ENCODE results near the gene GTPBP4.

The GTPBP4 gene

DNA sequence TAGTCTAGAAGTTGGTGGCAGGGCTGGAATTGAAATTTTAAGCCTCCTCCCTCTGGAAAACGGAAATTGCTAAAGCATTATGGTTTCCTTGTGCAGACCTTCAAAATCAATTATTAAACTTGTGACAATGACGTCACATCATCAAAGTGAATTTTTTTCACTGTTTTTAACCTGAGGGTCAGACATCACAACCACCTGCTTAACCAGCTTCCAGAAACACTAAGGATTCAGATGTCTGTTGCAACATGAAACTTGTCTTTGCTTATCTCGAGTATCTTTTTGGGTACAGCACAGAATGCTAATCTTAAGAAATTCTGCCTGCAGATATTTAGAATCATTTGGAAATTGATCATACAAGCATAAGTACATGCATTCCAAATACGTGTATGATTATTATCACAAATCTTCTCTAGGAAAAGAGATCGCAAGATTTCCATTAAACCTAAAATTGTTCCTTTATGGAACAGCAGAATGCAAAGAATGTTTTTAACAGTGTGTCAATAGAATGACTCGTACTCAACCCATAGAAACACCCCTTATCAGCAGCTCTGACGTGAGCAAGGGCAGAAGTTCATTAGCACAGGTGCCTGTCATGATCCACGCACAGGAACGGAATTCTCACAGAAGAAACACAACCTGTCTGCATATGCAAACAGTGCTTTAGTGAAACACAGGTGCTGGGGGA lies 4.1 kb upstream of the GTPBP4 start:
- ChIA-PET CTCF (no interaction called here), POLR2A (no interaction called here)
- H3K9me3 ChIP-seq (ENCODE audit: control extremely low read depth in 1 of 5, control insufficient read depth in 4 of 5, insufficient read depth in 2 of 5, low read depth in 1 of 5, low read length in 4 of 5): peaks cover 0 to 20% (median 12%) of the 10 kb centered on the region in 5 experiments
- no peaks in the 10 kb centered on the region for H3K27me3 ChIP-seq (replicated peaks in 2 of 5; ENCODE audit: control insufficient read depth in 4 of 5, insufficient read depth in 5 of 5, low read length in 4 of 5)
- peaks cover 0 to 16% (median 14%) of the 10 kb centered on the region in 4 experiments for H3K4me1 ChIP-seq (ENCODE audit: control extremely low read depth in 1 of 4, control insufficient read depth in 4 of 4, insufficient read depth in 4 of 4, low read length in 3 of 4)
- no peak for DNase-seq
- H3K4me3 ChIP-seq (ENCODE audit: control insufficient read depth in 1 of 7, extremely low read depth in 1 of 7, insufficient read depth in 4 of 7, low read depth in 2 of 7, low read length in 6 of 7): no peak overlapping the region
- H3K36me3 ChIP-seq (ENCODE audit: control insufficient read depth in 4 of 4, insufficient read depth in 4 of 4, low read length in 3 of 4): no peaks in the 10 kb centered on the region
- H3K27ac ChIP-seq (ENCODE audit: insufficient read depth in 1 of 2, low read depth in 1 of 2, low read length in 2 of 2, poor library complexity in 1 of 2, severe bottlenecking in 2 of 2): no peak overlapping the region
- 100% methylated on average over 5 of the region's 9 CpGs for WGBS (ENCODE audit: insufficient coverage)

- H3K36me3 ChIP-seq (ENCODE audit: control insufficient read depth in 4 of 4, insufficient read depth in 4 of 4, low read length in 3 of 4): no peaks in the 10 kb centered on the region
- H3K27me3 ChIP-seq (replicated peaks in 2 of 5; ENCODE audit: control insufficient read depth in 4 of 5, insufficient read depth in 5 of 5, low read length in 4 of 5): no peaks in the 10 kb centered on the region
- H3K4me3 ChIP-seq (ENCODE audit: control insufficient read depth in 1 of 7, extremely low read depth in 1 of 7, insufficient read depth in 4 of 7, low read depth in 2 of 7, low read length in 6 of 7): no peak overlapping the region
- POLR2A ChIA-PET: no interaction called here
- DNase-seq: no peak
- H3K4me1 ChIP-seq (ENCODE audit: control extremely low read depth in 1 of 4, control insufficient read depth in 4 of 4, insufficient read depth in 4 of 4, low read length in 3 of 4): peaks cover 3 to 25% (median 24%) of the 10 kb centered on the region in 4 experiments
- H3K27ac ChIP-seq (ENCODE audit: insufficient read depth in 1 of 2, low read depth in 1 of 2, low read length in 2 of 2, poor library complexity in 1 of 2, severe bottlenecking in 2 of 2): no peak overlapping the region
- 100% methylated on average over 2 of the region's 2 CpGs for WGBS (ENCODE audit: insufficient coverage)
- CTCF ChIA-PET: interaction anchor here (0.9 kb wide), 1 partner anchor 8 kb away, joined by 4 read pairs; no protein-coding TSS in a partner anchor
- peaks cover 0 to 9% (median 7%) of the 10 kb centered on the region in 5 experiments for H3K9me3 ChIP-seq (ENCODE audit: control extremely low read depth in 1 of 5, control insufficient read depth in 4 of 5, insufficient read depth in 2 of 5, low read depth in 1 of 5, low read length in 4 of 5)
These were observed 2.9 kb upstream of the GTPBP4 start for GRCh38 chr10:985361-985760.

- Histone ChIP-seq H3K4me1 (ENCODE audit: control extremely low read depth in 1 of 4, control insufficient read depth in 4 of 4, insufficient read depth in 4 of 4, low read length in 3 of 4) (peaks cover 3 to 27% (median 24%) of the 10 kb centered on the region in 4 experiments), H3K9me3 (ENCODE audit: control extremely low read depth in 1 of 5, control insufficient read depth in 4 of 5, insufficient read depth in 2 of 5, low read depth in 1 of 5, low read length in 4 of 5) (no peaks in the 10 kb centered on the region), H3K4me3 (ENCODE audit: control insufficient read depth in 1 of 7, extremely low read depth in 1 of 7, insufficient read depth in 4 of 7, low read depth in 2 of 7, low read length in 6 of 7) (no peak overlapping the region), H3K27ac (ENCODE audit: insufficient read depth in 1 of 2, low read depth in 1 of 2, low read length in 2 of 2, poor library complexity in 1 of 2, severe bottlenecking in 2 of 2) (no peak overlapping the region), H3K36me3 (ENCODE audit: control insufficient read depth in 4 of 4, insufficient read depth in 4 of 4, low read length in 3 of 4) (peaks cover 0 to 6% (median 2%) of the 10 kb centered on the region in 4 experiments), H3K27me3 (replicated peaks in 2 of 5; ENCODE audit: control insufficient read depth in 4 of 5, insufficient read depth in 5 of 5, low read length in 4 of 5) (no peaks in the 10 kb centered on the region)
- DNase-seq: peak in 2 of 3 donors; percentile 29 to 53
- POLR2A ChIA-PET: interaction anchor here (0.8 kb wide), 1 partner anchor 8 kb away, joined by 3 read pairs; no protein-coding TSS in a partner anchor
- 97% methylated on average over 5 of the region's 7 CpGs for WGBS (ENCODE audit: insufficient coverage)
- CTCF ChIA-PET: interaction anchor here (1.2 kb wide), 1 partner anchor 64 kb away, joined by 3 read pairs; no protein-coding TSS in a partner anchor
These were observed 2.0 kb upstream of the GTPBP4 start for GRCh38 chr10:986137-986825.

GRCh38 chr10:986881-987619 lies 1.2 kb upstream of the GTPBP4 start:
- Histone ChIP-seq H3K4me3 (ENCODE audit: control insufficient read depth in 1 of 7, extremely low read depth in 1 of 7, insufficient read depth in 4 of 7, low read depth in 2 of 7, low read length in 6 of 7) (peak overlapping the region; percentile 81 to 98 (median 95)), H3K27me3 (replicated peaks in 2 of 5; ENCODE audit: control insufficient read depth in 4 of 5, insufficient read depth in 5 of 5, low read length in 4 of 5) (no peaks in the 10 kb centered on the region), H3K9me3 (ENCODE audit: control extremely low read depth in 1 of 5, control insufficient read depth in 4 of 5, insufficient read depth in 2 of 5, low read depth in 1 of 5, low read length in 4 of 5) (no peaks in the 10 kb centered on the region), H3K36me3 (ENCODE audit: control insufficient read depth in 4 of 4, insufficient read depth in 4 of 4, low read length in 3 of 4) (peaks cover 0 to 6% (median 2%) of the 10 kb centered on the region in 4 experiments), H3K4me1 (ENCODE audit: control extremely low read depth in 1 of 4, control insufficient read depth in 4 of 4, insufficient read depth in 4 of 4, low read length in 3 of 4) (peaks cover 3 to 27% (median 24%) of the 10 kb centered on the region in 4 experiments), H3K27ac (ENCODE audit: insufficient read depth in 1 of 2, low read depth in 1 of 2, low read length in 2 of 2, poor library complexity in 1 of 2, severe bottlenecking in 2 of 2) (peak overlapping the region; percentile 84 to 96)
- CTCF ChIA-PET: interaction anchor here (0.8 to 1.5 kb wide), 3 partner anchors 18 to 65 kb away, joined by 3 read pairs; no protein-coding TSS in a partner anchor
- WGBS (ENCODE audit: insufficient coverage): 76% methylated on average over 13 of the region's 14 CpGs
- peak in 2 of 3 donors; percentile 37 to 60 for DNase-seq
- POLR2A ChIA-PET: no interaction called here

DNA sequence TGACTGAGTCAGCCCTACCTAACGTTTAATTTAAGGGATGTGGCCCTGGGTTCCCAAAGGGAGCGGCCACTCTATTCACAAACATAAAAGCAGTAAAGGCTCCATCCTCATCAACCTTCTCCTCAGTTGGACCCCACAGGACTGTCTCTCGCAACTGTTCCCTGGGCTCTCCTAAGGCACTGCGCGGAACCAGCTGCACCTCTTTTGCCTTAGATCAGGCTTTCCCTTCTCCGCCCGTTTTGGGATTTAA lies 689 bp upstream of the GTPBP4 start:
- ChIA-PET CTCF (interaction anchor here (0.8 to 1.5 kb wide), 3 partner anchors 18 to 65 kb away, joined by 3 read pairs; no protein-coding TSS in a partner anchor), POLR2A (no interaction called here)
- Histone ChIP-seq H3K4me1 (ENCODE audit: control extremely low read depth in 1 of 4, control insufficient read depth in 4 of 4, insufficient read depth in 4 of 4, low read length in 3 of 4) (peaks cover 3 to 27% (median 24%) of the 10 kb centered on the region in 4 experiments), H3K36me3 (ENCODE audit: control insufficient read depth in 4 of 4, insufficient read depth in 4 of 4, low read length in 3 of 4) (peaks cover 0 to 8% (median 3%) of the 10 kb centered on the region in 4 experiments), H3K9me3 (ENCODE audit: control extremely low read depth in 1 of 5, control insufficient read depth in 4 of 5, insufficient read depth in 2 of 5, low read depth in 1 of 5, low read length in 4 of 5) (no peaks in the 10 kb centered on the region), H3K27ac (ENCODE audit: insufficient read depth in 1 of 2, low read depth in 1 of 2, low read length in 2 of 2, poor library complexity in 1 of 2, severe bottlenecking in 2 of 2) (peak overlapping the region; percentile 84 to 96), H3K4me3 (ENCODE audit: control insufficient read depth in 1 of 7, extremely low read depth in 1 of 7, insufficient read depth in 4 of 7, low read depth in 2 of 7, low read length in 6 of 7) (peak overlapping the region; percentile 81 to 98 (median 95)), H3K27me3 (replicated peaks in 2 of 5; ENCODE audit: control insufficient read depth in 4 of 5, insufficient read depth in 5 of 5, low read length in 4 of 5) (no peaks in the 10 kb centered on the region)
- DNase-seq: no peak
- whole genome bisulfite sequencing (ENCODE audit: insufficient coverage): 11% methylated on average over 7 of the region's 7 CpGs

DNA sequence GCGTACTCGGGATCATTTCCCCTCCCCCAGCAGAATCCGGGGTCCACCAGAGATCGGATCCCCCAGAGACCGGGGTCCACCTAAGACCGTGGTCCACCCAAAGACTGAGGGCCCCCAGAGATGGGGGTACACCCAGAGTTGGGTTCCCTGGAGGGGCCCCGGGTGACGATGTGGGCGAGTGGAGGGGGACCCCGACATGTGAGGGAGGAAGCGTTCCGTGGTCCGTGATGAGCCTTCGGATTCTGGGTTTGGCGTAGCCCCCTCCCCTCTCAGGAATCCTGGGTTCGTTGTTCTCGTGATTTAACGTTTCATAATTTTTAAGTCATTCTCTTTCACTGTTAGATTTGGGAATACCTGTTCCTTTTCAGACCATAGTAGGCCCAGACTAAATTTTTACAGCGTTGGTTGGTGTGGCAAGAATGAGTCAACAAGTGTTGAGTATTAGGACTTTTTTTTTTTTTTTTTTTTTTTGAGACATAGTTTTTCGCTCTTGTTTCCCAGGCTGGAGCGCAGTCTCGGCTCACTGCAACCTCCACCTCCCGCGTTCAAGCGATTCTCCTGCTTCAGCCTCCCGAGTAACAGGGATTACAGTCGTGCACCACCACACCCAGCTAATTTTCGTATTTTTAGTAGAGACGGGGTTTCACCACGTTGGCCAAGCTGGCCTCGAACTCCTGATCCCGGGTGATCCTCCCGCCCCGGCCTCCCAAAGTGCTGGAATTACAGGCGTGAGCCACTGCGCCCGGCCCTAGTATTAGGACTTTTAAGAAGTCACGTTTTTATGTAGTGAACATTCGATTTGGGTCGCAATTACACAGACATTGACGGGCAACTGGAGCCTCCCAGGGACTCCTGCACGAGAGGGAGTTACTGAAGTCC lies 672 bp downstream of the GTPBP4 start:
- DNase-seq: peak; percentile 20 to 62 (median 46)

More for the DNA sequence above, 672 bp downstream of the GTPBP4 start:
- WGBS (ENCODE audit: insufficient coverage): 48% methylated on average over 28 of the region's 42 CpGs
- Histone ChIP-seq H3K27ac (ENCODE audit: insufficient read depth in 1 of 2, low read depth in 1 of 2, low read length in 2 of 2, poor library complexity in 1 of 2, severe bottlenecking in 2 of 2) (peak overlapping the region; percentile 84 to 96), H3K27me3 (replicated peaks in 2 of 5; ENCODE audit: control insufficient read depth in 4 of 5, insufficient read depth in 5 of 5, low read length in 4 of 5) (no peaks in the 10 kb centered on the region), H3K36me3 (ENCODE audit: control insufficient read depth in 4 of 4, insufficient read depth in 4 of 4, low read length in 3 of 4) (peaks cover 7 to 19% (median 12%) of the 10 kb centered on the region in 4 experiments), H3K4me3 (ENCODE audit: control insufficient read depth in 1 of 7, extremely low read depth in 1 of 7, insufficient read depth in 4 of 7, low read depth in 2 of 7, low read length in 6 of 7) (peak overlapping the region; percentile 81 to 98 (median 95)), H3K9me3 (ENCODE audit: control extremely low read depth in 1 of 5, control insufficient read depth in 4 of 5, insufficient read depth in 2 of 5, low read depth in 1 of 5, low read length in 4 of 5) (no peaks in the 10 kb centered on the region), H3K4me1 (ENCODE audit: control extremely low read depth in 1 of 4, control insufficient read depth in 4 of 4, insufficient read depth in 4 of 4, low read length in 3 of 4) (peaks cover 3 to 27% (median 24%) of the 10 kb centered on the region in 4 experiments)
- ChIA-PET POLR2A (no interaction called here), CTCF (interaction anchor here (0.6 to 1.5 kb wide), 3 partner anchors 20 to 77 kb away, joined by 3 read pairs; no protein-coding TSS in a partner anchor)
